VCaP (cell line): ENCODE data around the gene ARL3.

Experiments used
- H3K27ac ChIP-seq: fragments of 450-650 bp; 2 replicates; pipeline ENCODE4 v1.5.1; 2017
- TF ChIP-seq, protein P1 (sequence below): fragments of 450-650 bp; conservative IDR thresholded peaks from 2 replicates; pipeline ENCODE4 v1.5.1; 2017; ENCODE audit warnings: mild to moderate bottlenecking, moderate library complexity

The ARL3 gene

DNA sequence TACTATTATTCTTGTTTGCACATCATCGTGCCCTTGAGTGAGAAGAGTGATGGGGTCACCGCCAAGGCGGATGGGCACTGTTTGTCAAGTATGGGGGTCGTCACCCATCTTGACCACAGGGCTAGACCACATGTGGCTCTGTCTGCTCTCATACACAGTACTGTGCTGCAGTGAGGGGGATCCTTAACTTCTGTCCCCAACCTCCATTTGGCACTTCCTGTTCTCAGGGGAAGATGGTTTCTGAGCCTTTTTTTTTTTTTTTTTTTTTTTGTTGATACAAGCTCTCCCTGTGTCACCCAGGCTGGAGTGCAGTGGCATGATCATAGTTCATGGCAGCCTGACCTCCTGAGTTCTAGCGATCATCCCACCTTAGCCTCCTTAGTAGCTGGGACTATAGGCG lies 43.1 kb upstream of the ARL3 start:
- H3K27ac ChIP-seq: no peak overlapping the region
- TF ChIP-seq, protein P1, sequence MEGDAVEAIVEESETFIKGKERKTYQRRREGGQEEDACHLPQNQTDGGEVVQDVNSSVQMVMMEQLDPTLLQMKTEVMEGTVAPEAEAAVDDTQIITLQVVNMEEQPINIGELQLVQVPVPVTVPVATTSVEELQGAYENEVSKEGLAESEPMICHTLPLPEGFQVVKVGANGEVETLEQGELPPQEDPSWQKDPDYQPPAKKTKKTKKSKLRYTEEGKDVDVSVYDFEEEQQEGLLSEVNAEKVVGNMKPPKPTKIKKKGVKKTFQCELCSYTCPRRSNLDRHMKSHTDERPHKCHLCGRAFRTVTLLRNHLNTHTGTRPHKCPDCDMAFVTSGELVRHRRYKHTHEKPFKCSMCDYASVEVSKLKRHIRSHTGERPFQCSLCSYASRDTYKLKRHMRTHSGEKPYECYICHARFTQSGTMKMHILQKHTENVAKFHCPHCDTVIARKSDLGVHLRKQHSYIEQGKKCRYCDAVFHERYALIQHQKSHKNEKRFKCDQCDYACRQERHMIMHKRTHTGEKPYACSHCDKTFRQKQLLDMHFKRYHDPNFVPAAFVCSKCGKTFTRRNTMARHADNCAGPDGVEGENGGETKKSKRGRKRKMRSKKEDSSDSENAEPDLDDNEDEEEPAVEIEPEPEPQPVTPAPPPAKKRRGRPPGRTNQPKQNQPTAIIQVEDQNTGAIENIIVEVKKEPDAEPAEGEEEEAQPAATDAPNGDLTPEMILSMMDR: no peak

DNA sequence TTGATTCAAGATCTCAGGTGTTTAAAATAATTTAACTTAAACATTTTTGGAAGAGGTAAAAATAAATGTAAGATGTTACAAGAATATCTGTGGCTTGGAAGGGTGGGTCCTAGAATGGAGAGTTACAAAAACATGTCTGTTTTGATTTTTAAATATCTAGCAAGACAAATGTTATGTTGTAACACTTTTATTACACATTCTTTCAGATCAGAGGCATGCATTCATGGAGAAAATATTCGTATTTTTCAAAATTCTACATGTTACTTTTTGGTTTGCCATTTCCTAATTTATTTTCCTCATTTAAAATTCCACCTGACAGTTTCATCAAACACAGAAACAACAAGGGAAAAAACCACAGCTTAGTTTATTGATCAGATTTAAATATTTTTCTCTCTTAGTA lies 39.5 kb upstream of the ARL3 start:
- TF ChIP-seq, protein P1: no peak
- H3K27ac ChIP-seq: peak overlapping the region; percentile 6; the same call in 1 of the 2 replicates

- H3K27ac ChIP-seq: peak overlapping the region; percentile 6; the same call in 1 of the 2 replicates
- TF ChIP-seq, protein P1: peak; percentile 74
Measured at GRCh38 chr10:102752934-102753664, 38.9 kb upstream of the ARL3 start.

DNA sequence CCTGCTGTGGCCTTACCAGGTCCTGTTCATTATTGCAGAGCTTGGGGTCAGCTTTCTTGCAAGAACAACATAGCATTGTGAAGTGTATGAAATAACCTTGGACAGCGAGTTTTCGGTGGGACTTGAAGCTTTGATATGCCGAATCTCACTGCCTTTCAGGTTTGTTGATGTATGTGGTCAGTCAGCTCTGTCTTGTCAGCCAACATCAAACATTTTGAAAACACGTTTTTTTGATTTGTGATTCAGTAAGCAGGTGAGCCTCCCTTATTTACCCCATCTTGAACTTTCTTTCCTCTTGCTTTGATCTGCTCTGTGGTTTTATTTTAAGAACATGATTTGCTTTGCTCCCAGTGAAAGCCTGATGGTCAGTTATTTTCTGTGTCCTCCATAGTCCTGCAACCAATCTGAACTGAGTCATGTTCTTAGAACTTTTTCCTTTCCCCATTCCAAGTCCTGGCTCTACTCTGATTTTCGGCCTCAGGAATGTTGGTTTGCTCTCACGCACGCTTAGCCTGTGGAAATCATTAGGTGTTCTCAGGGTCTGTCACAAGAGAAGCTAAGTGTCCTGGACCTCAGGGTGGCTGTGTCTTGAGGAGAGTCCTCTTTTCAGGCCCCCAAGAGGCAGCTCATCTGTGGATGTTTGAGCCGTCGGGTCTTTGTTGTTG lies 38.2 kb upstream of the ARL3 start:
- TF ChIP-seq, protein P1: no peak

GRCh38 chr10:102745157-102745556 lies 31.0 kb upstream of the ARL3 start:
- TF ChIP-seq, protein P1: no peak
- H3K27ac ChIP-seq: peak overlapping the region; percentile 71; the same call in 1 of the 2 replicates

More for the DNA sequence above, 38.2 kb upstream of the ARL3 start:
- H3K27ac ChIP-seq: no peak overlapping the region

DNA sequence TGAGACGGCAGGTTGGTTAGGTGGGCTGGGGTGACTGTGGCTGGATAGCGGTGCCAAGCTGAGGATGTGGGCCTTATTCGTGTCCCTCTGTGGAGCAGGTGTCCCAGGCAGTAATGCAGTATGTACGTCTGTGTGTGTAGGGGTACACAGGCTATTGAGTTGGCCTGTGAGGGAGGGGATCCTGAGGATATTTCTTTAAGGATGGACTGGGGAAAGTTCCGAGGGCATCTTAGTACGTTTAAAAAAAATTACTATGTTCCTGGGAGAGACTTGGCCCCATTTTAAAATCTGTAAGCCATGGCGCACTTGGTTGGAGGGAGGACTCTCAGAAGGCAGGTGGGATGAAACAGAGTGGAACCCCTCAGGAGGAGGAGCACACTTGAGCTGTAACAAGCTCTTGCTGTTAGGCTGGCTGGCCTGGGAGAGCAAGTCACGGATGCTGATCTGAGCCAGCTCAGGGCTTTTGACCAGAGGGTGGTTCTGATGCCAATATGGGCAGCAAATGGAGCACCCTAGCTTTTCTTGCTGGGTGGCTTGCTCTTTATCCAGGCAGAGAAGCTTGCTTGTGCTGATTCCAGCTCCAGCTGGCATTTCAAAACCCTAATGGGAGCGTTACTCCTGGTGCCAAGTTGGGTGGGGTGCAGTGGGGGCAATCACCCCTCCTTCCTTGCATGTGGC lies 30.3 kb upstream of the ARL3 start:
- TF ChIP-seq, protein P1: no peak
- peak overlapping the region; percentile 71; the same call in 1 of the 2 replicates for H3K27ac ChIP-seq
